HepG2 (cell line): ENCODE data around the gene SDC1. TPM values are rescaled to one million over a fixed set of nuclear protein-coding genes. Genes with fewer than 3 reads are reported as not detected.

ENCODE experiments used
- BCLAF1 ChIP-seq: fragments of 450-650 bp; IDR thresholded peaks from 2 replicates; pipeline ENCODE4 v1.6.1; 2017; ENCODE audit warnings: mild to moderate bottlenecking
- BRD4 ChIP-seq: sonication (generic); formaldehyde crosslinking; IDR thresholded peaks from 2 replicates; pipeline ENCODE4 v1.4.0; 2020; ENCODE audit warnings: missing genetic modification reagents
- DNMT1 ChIP-seq: sonication (generic); formaldehyde crosslinking; IDR thresholded peaks from 2 replicates; pipeline ENCODE4 v1.5.1; 2020; ENCODE audit warnings: mild to moderate bottlenecking, missing genetic modification reagents
- DPF2 ChIP-seq: sonication (generic); formaldehyde crosslinking; IDR thresholded peaks from 2 replicates; pipeline ENCODE4 v1.4.0; 2020; ENCODE audit warnings: mild to moderate bottlenecking, low read depth, missing genetic modification reagents, borderline replicate concordance
- ESRRA ChIP-seq: sonication (generic); formaldehyde crosslinking; IDR thresholded peaks from 2 replicates; pipeline ENCODE4 v1.5.1; 2020; ENCODE audit warnings: mild to moderate bottlenecking, low read depth, missing genetic modification reagents
- MEIS1 ChIP-seq: sonication (generic); formaldehyde crosslinking; IDR thresholded peaks from 2 replicates; pipeline ENCODE4 v1.9.0; 2021; ENCODE audit warnings: mild to moderate bottlenecking, missing genetic modification reagents, moderate library complexity, borderline replicate concordance
- POGK ChIP-seq: sonication (generic); formaldehyde crosslinking; conservative IDR thresholded peaks from 2 replicates; pipeline ENCODE4 v1.8.0; 2022; ENCODE audit warnings: mild to moderate bottlenecking, moderate library complexity, missing genetic modification reagents
- RCOR2 ChIP-seq: IDR thresholded peaks from 2 replicates; pipeline ENCODE4 v1.6.1; 2016; ENCODE audit warnings: missing biosample characterization, missing genetic modification reagents
- TGIF2 ChIP-seq: IDR thresholded peaks from 2 replicates; pipeline ENCODE4 v1.6.1; 2016; ENCODE audit warnings: control low read depth, missing compliant biosample characterization
- TMF1 ChIP-seq: sonication (generic); formaldehyde crosslinking; IDR thresholded peaks from 2 replicates; pipeline ENCODE4 v1.8.1; 2022; ENCODE audit warnings: low read depth, missing genetic modification reagents
- ZNF552 ChIP-seq: sonication (generic); formaldehyde crosslinking; IDR thresholded peaks from 2 replicates; pipeline ENCODE4 v1.9.0; 2022; ENCODE audit warnings: missing genetic modification reagents, mild to moderate bottlenecking, borderline replicate concordance
- polyA plus RNA-seq, 8 experiments: library from polyadenylated mRNA; depleted of rRNA in 3 of 8; stranded (reverse) in 7 of 8; unstranded in 1 of 8; fragments of >200 nt; fragmentation: Illumina TruSeq in 4 of 8; extraction: Trizol in 4 of 8; gene quantifications; 2 replicates each; pipeline versions ENCODE4 v1.2.1 to v1.2.3, GENCODE V29; 2011 to 2016; ENCODE audit warnings: low read depth in 4 of 8, missing spikeins in 1 of 8, mixed read lengths in 1 of 8; ENCODE audit not compliant: insufficient read depth in 1 of 8
- total RNA-seq, 5 experiments: library from RNA; depleted of rRNA; stranded (reverse); fragments of >200 nt; fragmentation: Illumina TruSeq; extraction: Trizol; gene quantifications; 2 replicates each; pipeline ENCODE4 v1.2.3, GENCODE V29; 2016; ENCODE audit warnings: low read depth in 1 of 5
- TF ChIP-seq, protein P1 (sequence below): sonication (generic); formaldehyde crosslinking; conservative IDR thresholded peaks from 2 replicates; pipeline ENCODE4 v1.4.0; 2020; ENCODE audit warnings: missing genetic modification reagents
- TF ChIP-seq, protein P2 (sequence below): sonication (generic); formaldehyde crosslinking; conservative IDR thresholded peaks from 2 replicates; pipeline ENCODE4 v1.4.0; 2020; ENCODE audit warnings: missing genetic modification reagents
- TF ChIP-seq, protein P3 (sequence below): sonication (generic); formaldehyde crosslinking; IDR thresholded peaks from 2 replicates; pipeline ENCODE4 v1.8.1; 2022; ENCODE audit warnings: mild to moderate bottlenecking, missing genetic modification reagents
- TF ChIP-seq, protein P4 (sequence below): sonication (generic); formaldehyde crosslinking; IDR thresholded peaks from 2 replicates; pipeline ENCODE4 v1.5.0; 2020; ENCODE audit warnings: mild to moderate bottlenecking, missing genetic modification reagents

Gene SDC1
- total and polyA plus RNA-seq, 2 of the 13 experiments (the other 11 are each of a cell fraction or from before 2014, with no cell fraction given): 108 to 119 TPM

DNA sequence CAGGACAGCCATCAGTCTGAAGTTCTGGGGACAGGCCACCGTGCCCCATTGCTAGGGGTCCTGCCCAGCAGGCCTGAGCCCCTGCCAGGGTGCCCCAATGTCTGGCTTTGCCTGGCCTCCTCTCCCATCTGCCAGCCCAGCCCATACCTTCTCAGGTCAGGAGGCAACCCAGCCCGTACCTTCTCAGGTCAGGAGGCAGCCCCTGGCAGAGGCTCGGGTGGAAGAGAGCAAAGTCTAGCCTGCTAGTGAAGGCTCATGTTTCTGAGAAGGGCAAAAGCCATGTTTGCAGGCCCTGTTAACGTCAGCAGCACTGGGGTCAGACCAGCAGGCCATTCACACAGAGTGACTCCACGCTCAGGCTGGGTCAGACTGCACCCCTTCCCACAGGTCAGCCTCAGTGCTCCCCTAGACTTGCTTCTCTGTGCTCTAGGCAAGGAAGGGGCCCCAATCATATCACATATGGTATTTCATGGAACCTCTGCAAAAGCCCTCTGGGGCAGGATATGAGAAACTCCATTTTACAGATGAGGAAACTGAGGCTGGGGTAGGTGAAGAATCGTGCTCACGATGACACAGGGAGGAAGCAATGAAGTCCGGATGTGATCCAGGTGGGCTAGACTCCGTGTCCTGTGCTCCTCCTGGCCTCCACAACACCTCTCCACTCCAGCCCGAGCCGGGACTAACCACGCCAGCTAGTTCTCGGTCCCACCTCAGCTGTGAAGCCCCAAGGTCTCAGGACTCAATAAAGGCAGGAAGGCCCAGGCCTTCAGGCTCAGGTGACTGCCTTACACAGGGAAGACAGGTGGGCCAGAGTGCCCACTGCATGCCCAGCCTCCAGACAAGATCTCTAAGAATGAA is 9.5 kb downstream of the SDC1 start (continued):
- TF ChIP-seq POGK (CRISPR knock-in tag) (peak; percentile 56; the same call in 1 of the 2 replicates), MEIS1 (CRISPR knock-in tag) (peak; percentile 95; the same call in 1 of the 2 replicates), ESRRA (CRISPR knock-in tag) (peak; percentile 98), TGIF2 (CRISPR knock-in tag) (0 out of 2 replicates have a peak, but pooled peaks have one; percentile 27), DNMT1 (CRISPR knock-in tag) (peak; percentile 26; the same call in 1 of the 2 replicates), RCOR2 (CRISPR knock-in tag) (peak; percentile 80), TMF1 (CRISPR knock-in tag) (peak; percentile 93), DPF2 (CRISPR knock-in tag) (peak; percentile 95), ZNF552 (CRISPR knock-in tag) (peak; percentile 70; the same call in 1 of the 2 replicates), BCLAF1 (no peak), BRD4 (CRISPR knock-in tag) (peak; percentile 80; the same call in 1 of the 2 replicates)
- TF ChIP-seq, protein P1, sequence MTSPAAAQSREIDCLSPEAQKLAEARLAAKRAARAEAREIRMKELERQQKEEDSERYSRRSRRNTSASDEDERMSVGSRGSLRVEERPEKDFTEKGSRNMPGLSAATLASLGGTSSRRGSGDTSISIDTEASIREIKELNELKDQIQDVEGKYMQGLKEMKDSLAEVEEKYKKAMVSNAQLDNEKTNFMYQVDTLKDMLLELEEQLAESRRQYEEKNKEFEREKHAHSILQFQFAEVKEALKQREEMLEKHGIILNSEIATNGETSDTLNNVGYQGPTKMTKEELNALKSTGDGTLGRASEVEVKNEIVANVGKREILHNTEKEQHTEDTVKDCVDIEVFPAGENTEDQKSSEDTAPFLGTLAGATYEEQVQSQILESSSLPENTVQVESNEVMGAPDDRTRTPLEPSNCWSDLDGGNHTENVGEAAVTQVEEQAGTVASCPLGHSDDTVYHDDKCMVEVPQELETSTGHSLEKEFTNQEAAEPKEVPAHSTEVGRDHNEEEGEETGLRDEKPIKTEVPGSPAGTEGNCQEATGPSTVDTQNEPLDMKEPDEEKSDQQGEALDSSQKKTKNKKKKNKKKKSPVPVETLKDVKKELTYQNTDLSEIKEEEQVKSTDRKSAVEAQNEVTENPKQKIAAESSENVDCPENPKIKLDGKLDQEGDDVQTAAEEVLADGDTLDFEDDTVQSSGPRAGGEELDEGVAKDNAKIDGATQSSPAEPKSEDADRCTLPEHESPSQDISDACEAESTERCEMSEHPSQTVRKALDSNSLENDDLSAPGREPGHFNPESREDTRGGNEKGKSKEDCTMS (CRISPR knock-in tag): no peak
- TF ChIP-seq, protein P2, sequence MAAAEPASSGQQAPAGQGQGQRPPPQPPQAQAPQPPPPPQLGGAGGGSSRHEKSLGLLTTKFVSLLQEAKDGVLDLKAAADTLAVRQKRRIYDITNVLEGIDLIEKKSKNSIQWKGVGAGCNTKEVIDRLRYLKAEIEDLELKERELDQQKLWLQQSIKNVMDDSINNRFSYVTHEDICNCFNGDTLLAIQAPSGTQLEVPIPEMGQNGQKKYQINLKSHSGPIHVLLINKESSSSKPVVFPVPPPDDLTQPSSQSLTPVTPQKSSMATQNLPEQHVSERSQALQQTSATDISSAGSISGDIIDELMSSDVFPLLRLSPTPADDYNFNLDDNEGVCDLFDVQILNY: no peak
- TF ChIP-seq, protein P3, sequence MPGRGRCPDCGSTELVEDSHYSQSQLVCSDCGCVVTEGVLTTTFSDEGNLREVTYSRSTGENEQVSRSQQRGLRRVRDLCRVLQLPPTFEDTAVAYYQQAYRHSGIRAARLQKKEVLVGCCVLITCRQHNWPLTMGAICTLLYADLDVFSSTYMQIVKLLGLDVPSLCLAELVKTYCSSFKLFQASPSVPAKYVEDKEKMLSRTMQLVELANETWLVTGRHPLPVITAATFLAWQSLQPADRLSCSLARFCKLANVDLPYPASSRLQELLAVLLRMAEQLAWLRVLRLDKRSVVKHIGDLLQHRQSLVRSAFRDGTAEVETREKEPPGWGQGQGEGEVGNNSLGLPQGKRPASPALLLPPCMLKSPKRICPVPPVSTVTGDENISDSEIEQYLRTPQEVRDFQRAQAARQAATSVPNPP: 0 out of 2 replicates have a peak, but pooled peaks have one; percentile 82
- TF ChIP-seq, protein P4, sequence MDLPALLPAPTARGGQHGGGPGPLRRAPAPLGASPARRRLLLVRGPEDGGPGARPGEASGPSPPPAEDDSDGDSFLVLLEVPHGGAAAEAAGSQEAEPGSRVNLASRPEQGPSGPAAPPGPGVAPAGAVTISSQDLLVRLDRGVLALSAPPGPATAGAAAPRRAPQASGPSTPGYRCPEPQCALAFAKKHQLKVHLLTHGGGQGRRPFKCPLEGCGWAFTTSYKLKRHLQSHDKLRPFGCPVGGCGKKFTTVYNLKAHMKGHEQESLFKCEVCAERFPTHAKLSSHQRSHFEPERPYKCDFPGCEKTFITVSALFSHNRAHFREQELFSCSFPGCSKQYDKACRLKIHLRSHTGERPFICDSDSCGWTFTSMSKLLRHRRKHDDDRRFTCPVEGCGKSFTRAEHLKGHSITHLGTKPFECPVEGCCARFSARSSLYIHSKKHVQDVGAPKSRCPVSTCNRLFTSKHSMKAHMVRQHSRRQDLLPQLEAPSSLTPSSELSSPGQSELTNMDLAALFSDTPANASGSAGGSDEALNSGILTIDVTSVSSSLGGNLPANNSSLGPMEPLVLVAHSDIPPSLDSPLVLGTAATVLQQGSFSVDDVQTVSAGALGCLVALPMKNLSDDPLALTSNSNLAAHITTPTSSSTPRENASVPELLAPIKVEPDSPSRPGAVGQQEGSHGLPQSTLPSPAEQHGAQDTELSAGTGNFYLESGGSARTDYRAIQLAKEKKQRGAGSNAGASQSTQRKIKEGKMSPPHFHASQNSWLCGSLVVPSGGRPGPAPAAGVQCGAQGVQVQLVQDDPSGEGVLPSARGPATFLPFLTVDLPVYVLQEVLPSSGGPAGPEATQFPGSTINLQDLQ (CRISPR knock-in tag): no peak; the same call in 1 of the 2 replicates
